GM18861 (cell line): ENCODE data around the gene MEDAG.

Experiments used
- ATAC-seq: cut with Tn5 transposase; IDR thresholded peaks from one replicate; pipeline ENCODE4 v1.9.1; 2021; ENCODE audit not compliant: unreplicated experiment

Gene MEDAG

GRCh38 chr13:30905932-30906383, at the start of gene MEDAG:
TSS of gene MEDAG (plus strand) at chr13:30906271. CDS start at chr13:30906516, 245 bp downstream.
- no peak for ATAC-seq

GRCh38 chr13:30857018-30857417, 49.1 kb upstream of the MEDAG start:
- no peak for ATAC-seq

GRCh38 chr13:30857636-30858035, 48.4 kb upstream of the MEDAG start:
- ATAC-seq, result no peak

- ATAC-seq, result no peak
Observed at GRCh38 chr13:30859326-30859725, 46.7 kb upstream of the MEDAG start.

GRCh38 chr13:30861163-30861562, 44.9 kb upstream of the MEDAG start:
- ATAC-seq, result no peak

- ATAC-seq, result no peak
Observed at GRCh38 chr13:30861836-30862467, 44.1 kb upstream of the MEDAG start.

- no peak for ATAC-seq
Observed at GRCh38 chr13:30862707-30863106, 43.4 kb upstream of the MEDAG start.

- ATAC-seq, result no peak
Observed at GRCh38 chr13:30863231-30863630, 42.8 kb upstream of the MEDAG start.

GRCh38 chr13:30863796-30864195, 42.3 kb upstream of the MEDAG start:
- no peak for ATAC-seq

GRCh38 chr13:30864433-30865122, 41.5 kb upstream of the MEDAG start:
- ATAC-seq, result no peak

- peak; percentile 83 for ATAC-seq
Observed at GRCh38 chr13:30865123-30866049, 40.7 kb upstream of the MEDAG start.

GRCh38 chr13:30866677-30867076, 39.4 kb upstream of the MEDAG start:
- ATAC-seq, result no peak

GRCh38 chr13:30867089-30867669, 38.9 kb upstream of the MEDAG start:
- no peak for ATAC-seq

GRCh38 chr13:30868799-30869470, 37.1 kb upstream of the MEDAG start:
- ATAC-seq, result no peak

- no peak for ATAC-seq
Observed at GRCh38 chr13:30869491-30869890, 36.6 kb upstream of the MEDAG start.

- no peak for ATAC-seq
Observed at GRCh38 chr13:30870049-30870884, 35.8 kb upstream of the MEDAG start.

GRCh38 chr13:30870916-30871587, 35.0 kb upstream of the MEDAG start:
- no peak for ATAC-seq

GRCh38 chr13:30871588-30872275, 34.3 kb upstream of the MEDAG start:
- ATAC-seq, result no peak

- ATAC-seq, result no peak
Observed at GRCh38 chr13:30872276-30872594, 33.8 kb upstream of the MEDAG start.
